ENCODE measurements around the gene ZNF816. TPM values are rescaled to one million over a fixed set of nuclear protein-coding genes. Genes with fewer than 3 reads are reported as not detected.

ZNF816 gene
- total RNA-seq, 4 donors from 2014 or later: 6.8 to 14.5 (median 9.2) TPM

DNA sequence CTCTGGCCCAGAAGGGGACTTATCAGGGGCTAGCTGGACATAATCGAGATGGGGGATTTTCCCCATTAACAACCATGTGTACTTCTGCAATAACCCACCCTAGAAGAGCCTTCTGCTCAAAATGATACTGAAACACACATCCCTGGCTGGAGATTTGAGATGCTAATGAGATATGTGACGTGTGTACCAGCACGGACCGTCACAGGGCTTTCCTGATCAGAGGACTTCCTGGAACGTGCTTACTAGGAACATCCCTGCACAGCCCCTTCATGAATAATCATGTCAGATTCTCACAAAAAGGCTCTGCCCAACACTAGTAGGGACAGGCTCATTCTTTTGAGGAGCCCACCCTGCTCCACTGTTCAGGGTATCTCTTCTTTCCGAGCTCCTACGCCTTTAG, 44.5 kb upstream of the ZNF816 start:
- no peaks in the 10 kb centered on the region for H3K9me3 ChIP-seq
- TF ChIP-seq CTCF (IDR thresholded peaks at IDR 0.05): no peak
- no peak for TF ChIP-seq POLR2A (IDR thresholded peaks at IDR 0.05)
- TF ChIP-seq EP300 (IDR thresholded peaks at IDR 0.05): no peak
- no peak for TF ChIP-seq POLR2AphosphoS5 (IDR thresholded peaks at IDR 0.05)
- H3K27ac ChIP-seq: no peak overlapping the region
- DNase-seq (ENCODE audit: low spot score in 2 of 2): no peak
- WGBS: 66% methylated on average over 7 of the region's 7 CpGs
- H3K36me3 ChIP-seq: no peaks in the 10 kb centered on the region
- no peak overlapping the region for H3K4me3 ChIP-seq
- H3K27me3 ChIP-seq: peaks cover 4% of the 10 kb centered on the region
- H3K4me1 ChIP-seq: no peaks in the 10 kb centered on the region

DNA sequence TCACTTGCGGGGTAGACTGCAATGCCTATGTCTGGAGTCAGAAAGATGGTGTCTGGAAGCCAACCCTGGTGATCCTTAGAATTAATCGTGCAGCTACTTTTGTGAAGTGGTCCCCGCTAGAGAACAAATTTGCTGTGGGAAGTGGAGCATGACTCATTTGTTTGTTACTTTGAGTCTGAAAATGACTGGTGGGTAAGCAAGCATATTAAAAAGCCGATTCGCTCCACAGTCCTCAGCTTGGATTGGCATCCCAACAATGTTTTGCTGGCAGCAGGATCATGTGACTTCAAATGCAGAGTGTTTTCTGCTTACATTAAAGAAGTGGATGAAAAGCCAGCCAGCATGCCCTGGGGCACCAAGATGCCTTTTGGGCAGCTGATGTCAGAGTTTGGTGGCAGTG, 41.6 kb upstream of the ZNF816 start:
- WGBS: 68% methylated on average over 5 of the region's 5 CpGs
- Histone ChIP-seq H3K4me3 (no peak overlapping the region), H3K9me3 (no peaks in the 10 kb centered on the region), H3K27me3 (no peaks in the 10 kb centered on the region), H3K27ac (no peak overlapping the region), H3K4me1 (no peaks in the 10 kb centered on the region), H3K36me3 (no peaks in the 10 kb centered on the region)
- DNase-seq (ENCODE audit: low spot score in 2 of 2): no peak
- TF ChIP-seq POLR2AphosphoS5 (IDR thresholded peaks at IDR 0.05) (no peak), EP300 (IDR thresholded peaks at IDR 0.05) (no peak), POLR2A (IDR thresholded peaks at IDR 0.05) (no peak), CTCF (IDR thresholded peaks at IDR 0.05) (no peak)

DNA sequence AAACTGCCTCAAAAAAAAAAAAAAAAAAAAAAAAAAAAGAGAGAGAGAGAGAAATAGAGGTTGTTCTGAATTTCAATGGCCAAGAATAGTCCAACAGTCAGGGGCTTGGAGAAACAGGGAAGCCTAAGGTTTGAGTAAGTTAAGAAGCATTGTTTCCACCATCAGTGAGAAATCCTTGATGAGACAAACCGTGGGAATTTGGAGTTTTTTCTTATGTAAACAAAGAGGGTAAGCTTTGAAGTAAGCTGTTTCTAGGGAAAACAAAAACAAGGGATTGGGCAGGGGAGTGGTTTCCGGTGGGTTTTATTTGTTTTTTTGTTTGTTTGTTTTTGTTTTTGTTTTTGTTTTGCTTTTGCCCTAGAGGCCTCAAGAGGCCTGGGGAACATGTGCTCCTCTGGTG, 39.8 kb upstream of the ZNF816 start:
- Histone ChIP-seq H3K36me3 (no peaks in the 10 kb centered on the region), H3K9me3 (no peaks in the 10 kb centered on the region), H3K4me3 (no peak overlapping the region), H3K27ac (no peak overlapping the region), H3K27me3 (no peaks in the 10 kb centered on the region), H3K4me1 (no peaks in the 10 kb centered on the region)
- no peak for DNase-seq (ENCODE audit: low spot score in 2 of 2)
- 51% methylated on average over 2 of the region's 2 CpGs for WGBS
- TF ChIP-seq POLR2AphosphoS5 (IDR thresholded peaks at IDR 0.05): no peak
- TF ChIP-seq POLR2A (IDR thresholded peaks at IDR 0.05): no peak
- no peak for TF ChIP-seq CTCF (IDR thresholded peaks at IDR 0.05)
- TF ChIP-seq EP300 (IDR thresholded peaks at IDR 0.05): no peak

GRCh38 chr19:52997975-52998374, 35.3 kb upstream of the ZNF816 start:
- DNase-seq (ENCODE audit: low spot score in 2 of 2): no peak
- no peak overlapping the region for H3K27ac ChIP-seq
- H3K4me1 ChIP-seq: peaks cover 6% of the 10 kb centered on the region
- H3K9me3 ChIP-seq: no peaks in the 10 kb centered on the region
- TF ChIP-seq POLR2AphosphoS5 (IDR thresholded peaks at IDR 0.05) (no peak), POLR2A (IDR thresholded peaks at IDR 0.05) (no peak), EP300 (IDR thresholded peaks at IDR 0.05) (no peak)
- 75% methylated on average over 9 of the region's 9 CpGs for WGBS
- no peaks in the 10 kb centered on the region for H3K36me3 ChIP-seq
- no peaks in the 10 kb centered on the region for H3K27me3 ChIP-seq
- no peak overlapping the region for H3K4me3 ChIP-seq

DNA sequence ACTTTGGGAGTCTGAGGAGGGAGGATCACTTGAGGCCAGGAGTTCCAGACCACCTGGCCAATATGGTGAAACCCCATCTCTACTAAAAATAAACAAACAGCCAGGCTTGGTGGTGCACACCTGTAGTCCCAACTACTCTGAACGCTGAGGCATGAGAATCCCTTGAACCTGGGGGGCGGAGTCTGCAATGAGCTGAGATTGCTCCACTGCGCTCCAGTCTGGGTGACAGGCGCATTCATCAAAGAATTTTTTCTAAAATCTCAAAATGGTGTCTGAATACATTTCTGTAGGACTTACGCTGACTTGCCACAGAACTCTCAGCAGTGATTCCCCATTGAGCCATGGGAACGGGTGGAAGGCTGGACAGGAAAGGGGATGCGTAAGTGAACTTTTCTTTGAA, 33.0 kb upstream of the ZNF816 start:
- no peak for DNase-seq (ENCODE audit: low spot score in 2 of 2)
- H3K9me3 ChIP-seq: no peaks in the 10 kb centered on the region
- no peaks in the 10 kb centered on the region for H3K36me3 ChIP-seq
- H3K4me1 ChIP-seq: peaks cover 25% of the 10 kb centered on the region
- H3K27ac ChIP-seq: no peak overlapping the region
- H3K4me3 ChIP-seq: no peak overlapping the region
- 83% methylated on average over 7 of the region's 7 CpGs for WGBS
- no peaks in the 10 kb centered on the region for H3K27me3 ChIP-seq
- no peak for TF ChIP-seq POLR2AphosphoS5 (IDR thresholded peaks at IDR 0.05)
- no peak for TF ChIP-seq POLR2A (IDR thresholded peaks at IDR 0.05)
- TF ChIP-seq EP300 (IDR thresholded peaks at IDR 0.05): no peak
- TF ChIP-seq CTCF (IDR thresholded peaks at IDR 0.05): no peak

All from suprapubic skin (tissue), 4 donors.